ENCODE measurements around the gene PGM1.
"Not testable (repeated sequence)": the region's sequence is repeated elsewhere in the genome, so short reads cannot be mapped to it uniquely, and the experiment has no call there.

PGM1 gene

GRCh38 chr1:63575340-63575826 lies 17.8 kb upstream of the PGM1 start:
- in situ Hi-C loops (cut with HindIII; ENCODE audit: low sequenced_read_pairs) = no loop called here
- TF ChIP-seq CTCF (IDR thresholded peaks at IDR 0.05; ENCODE audit: low read depth, low read length, missing control alignments) = peak; percentile 38
- DNase-seq (ENCODE audit: low read depth) = no peak
- no peak overlapping the region for H3K4me3 ChIP-seq (ENCODE audit: low read depth, low read length)

- in situ Hi-C loops (cut with HindIII; ENCODE audit: low sequenced_read_pairs); H3K4me3 ChIP-seq (ENCODE audit: low read depth, low read length); DNase-seq (ENCODE audit: low read depth): not testable (repeated sequence)
These were observed 6.9 kb upstream of the PGM1 start for GRCh38 chr1:63586326-63586725.

- in situ Hi-C loops (cut with HindIII; ENCODE audit: low sequenced_read_pairs) = no loop called here
- DNase-seq (ENCODE audit: low read depth) = peak; percentile 78
- H3K4me3 ChIP-seq (ENCODE audit: low read depth, low read length) = no peak overlapping the region
- no peak for TF ChIP-seq CTCF (IDR thresholded peaks at IDR 0.05; ENCODE audit: low read depth, low read length, missing control alignments)
These were observed 3.0 kb upstream of the PGM1 start for GRCh38 chr1:63590166-63590560.

- peak overlapping the region; percentile 77 for H3K4me3 ChIP-seq (ENCODE audit: low read depth, low read length)
- in situ Hi-C loops (cut with HindIII; ENCODE audit: low sequenced_read_pairs) = no loop called here
- DNase-seq (ENCODE audit: low read depth) = no peak
- no peak for TF ChIP-seq CTCF (IDR thresholded peaks at IDR 0.05; ENCODE audit: low read depth, low read length, missing control alignments)
These were observed 492 bp upstream of the PGM1 start for GRCh38 chr1:63592536-63593302.

- no peak for DNase-seq (ENCODE audit: low read depth)
- in situ Hi-C loops (cut with HindIII; ENCODE audit: low sequenced_read_pairs) = no loop called here
- peak overlapping the region; percentile 77 for H3K4me3 ChIP-seq (ENCODE audit: low read depth, low read length)
- no peak for TF ChIP-seq CTCF (IDR thresholded peaks at IDR 0.05; ENCODE audit: low read depth, low read length, missing control alignments)
These were observed 835 bp downstream of the PGM1 start for GRCh38 chr1:63593886-63594605.

- H3K4me3 ChIP-seq (ENCODE audit: low read depth, low read length) = no peak overlapping the region
- in situ Hi-C loops (cut with HindIII; ENCODE audit: low sequenced_read_pairs) = no loop called here
- TF ChIP-seq CTCF (IDR thresholded peaks at IDR 0.05; ENCODE audit: low read depth, low read length, missing control alignments) = no peak
- DNase-seq (ENCODE audit: low read depth) = no peak
These were observed 2.2 kb downstream of the PGM1 start for GRCh38 chr1:63595435-63595834.

GRCh38 chr1:63599799-63600198 lies 6.6 kb downstream of the PGM1 start:
- TF ChIP-seq CTCF (IDR thresholded peaks at IDR 0.05; ENCODE audit: low read depth, low read length, missing control alignments) = no peak
- in situ Hi-C loops (cut with HindIII; ENCODE audit: low sequenced_read_pairs) = no loop called here
- no peak overlapping the region for H3K4me3 ChIP-seq (ENCODE audit: low read depth, low read length)
- DNase-seq (ENCODE audit: low read depth) = no peak

Measured in astrocyte of the cerebellum (primary cell).